DND-41 (cell line): ENCODE results near the gene NR2F6.

Experiments used
- ATAC-seq: fragments of 200-7000 bp; cut with Tn5 transposase; 3 replicates; pipeline ENCODE4 v1.9.1; 2021; ENCODE audit warnings: low read depth; ENCODE audit not compliant: insufficient read depth
- DNase-seq: peaks from one replicate; pipeline ENCODE4 v3.0.0-alpha.2; 2020
- H2AFZ ChIP-seq: 2 replicates; pipeline ENCODE4 v1.6.0; 2012; ENCODE audit warnings: low read depth, low read length
- H3K27ac ChIP-seq: 2 replicates; pipeline ENCODE4 v1.5.1; 2012; ENCODE audit warnings: low read length, inconsistent platforms
- H3K27me3 ChIP-seq: fragments of 200-600 bp; sonication (generic); 2 replicates; pipeline ENCODE4 v1.6.0; 2012; ENCODE audit warnings: low read length, mild to moderate bottlenecking, inconsistent platforms; ENCODE audit not compliant: insufficient read depth, poor library complexity
- H3K36me3 ChIP-seq: 2 replicates; pipeline ENCODE4 v1.5.1; 2012; ENCODE audit warnings: low read length, inconsistent platforms; ENCODE audit not compliant: insufficient read depth
- H3K4me1 ChIP-seq: 2 replicates; pipeline ENCODE4 v1.5.1; 2012; ENCODE audit warnings: mild to moderate bottlenecking, low read length; ENCODE audit not compliant: insufficient read depth
- H3K4me2 ChIP-seq: 2 replicates; pipeline ENCODE4 v1.6.0; 2012; ENCODE audit warnings: mild to moderate bottlenecking, moderate library complexity, low read length, inconsistent platforms; ENCODE audit not compliant: insufficient read depth
- H3K4me3 ChIP-seq, 2 experiments: fragments of 200-600 bp in 1 of 2; shearing (Covaris generic) in 1 of 2; 2 replicates each; pipeline ENCODE4 v1.5.1; 2012 to 2016; ENCODE audit warnings: inconsistent platforms in 2 of 2, low read length in 2 of 2, mild to moderate bottlenecking in 2 of 2, low read depth in 1 of 2, moderate library complexity in 1 of 2
- H3K79me2 ChIP-seq: 2 replicates; pipeline ENCODE4 v1.6.0; 2012; ENCODE audit warnings: low read length, inconsistent platforms; ENCODE audit not compliant: insufficient read depth
- H3K9ac ChIP-seq: 2 replicates; pipeline ENCODE4 v1.6.0; 2012; ENCODE audit warnings: low read depth, mild to moderate bottlenecking, inconsistent platforms, low read length, moderate library complexity
- H3K9me3 ChIP-seq: 2 replicates; pipeline ENCODE4 v1.5.1; 2012; ENCODE audit warnings: low read length, moderate library complexity, mild to moderate bottlenecking, inconsistent platforms; ENCODE audit not compliant: insufficient read depth, severe bottlenecking
- H4K20me1 ChIP-seq: 2 replicates; pipeline ENCODE4 v1.6.0; 2012; ENCODE audit warnings: low read length; ENCODE audit not compliant: insufficient read depth
- CTCF ChIP-seq: IDR thresholded peaks from 2 replicates; pipeline ENCODE4 v1.5.1; 2012; ENCODE audit warnings: borderline replicate concordance, low read length, moderate library complexity, mild to moderate bottlenecking; ENCODE audit not compliant: poor library complexity, severe bottlenecking; ENCODE audit errors: extremely low read depth
- EZH2 ChIP-seq: IDR thresholded peaks from 3 replicates; pipeline ENCODE4 v1.6.1; 2012; ENCODE audit warnings: borderline replicate concordance, low read depth, mild to moderate bottlenecking, moderate library complexity, low read length, inconsistent platforms; ENCODE audit not compliant: severe bottlenecking

The NR2F6 gene

DNA sequence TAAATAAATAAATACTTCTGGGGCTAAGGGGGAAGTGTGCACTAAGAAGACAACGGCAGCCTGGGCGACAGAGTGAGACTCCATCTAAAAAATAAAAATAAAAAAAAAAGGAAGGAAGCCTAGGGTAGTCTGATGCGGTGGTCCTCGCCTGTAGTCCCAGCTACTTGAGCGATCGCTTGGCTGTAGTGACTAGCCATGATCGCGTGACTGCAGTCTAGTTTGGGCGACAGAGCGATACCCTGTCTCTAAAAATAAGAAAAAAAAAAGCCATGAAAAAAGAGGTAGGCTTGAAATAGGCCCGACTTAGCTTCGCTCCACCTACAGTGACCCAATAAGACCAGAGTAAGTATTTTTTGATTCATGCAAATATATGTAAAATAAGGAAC lies 20.9 kb upstream of the NR2F6 start:
- peaks cover 21% of the 10 kb centered on the region for H3K36me3 ChIP-seq
- no peak overlapping the region for H3K27ac ChIP-seq
- H3K9me3 ChIP-seq: no peaks in the 10 kb centered on the region
- no peak overlapping the region for H3K9ac ChIP-seq
- ATAC-seq (no peak), DNase-seq (no peak)
- TF ChIP-seq CTCF (no peak), EZH2 (no peak)
- no peaks in the 10 kb centered on the region for H3K27me3 ChIP-seq
- H3K4me3 ChIP-seq: no peak overlapping the region
- H4K20me1 ChIP-seq: no peaks in the 10 kb centered on the region
- H2AFZ ChIP-seq: peak overlapping the region; percentile 21
- H3K4me2 ChIP-seq: peak overlapping the region; percentile 20; the same call in 1 of the 2 replicates
- H3K4me1 ChIP-seq: peaks cover 18% of the 10 kb centered on the region
- H3K79me2 ChIP-seq: peaks cover 21% of the 10 kb centered on the region

DNA sequence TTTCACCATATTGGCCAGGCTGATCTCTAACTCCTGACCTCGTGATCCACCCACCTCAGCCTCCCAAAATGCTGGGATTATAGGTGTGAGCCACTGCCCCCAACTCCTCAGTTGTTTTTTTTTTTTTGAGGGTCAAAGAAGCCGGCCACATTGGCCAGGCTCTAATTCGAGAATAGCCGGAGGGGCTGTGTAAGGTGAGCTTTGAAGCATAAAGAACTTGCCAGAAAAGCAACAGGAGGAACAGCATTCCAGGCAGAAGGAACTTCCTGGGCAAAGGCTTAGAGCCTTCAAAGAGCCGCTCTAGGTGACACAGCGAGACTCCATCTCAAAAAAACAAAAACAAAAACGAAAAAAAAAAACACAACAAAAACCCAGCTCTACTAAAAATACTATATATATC lies 20.3 kb upstream of the NR2F6 start:
- no peak overlapping the region for H2AFZ ChIP-seq
- H3K27ac ChIP-seq: no peak overlapping the region
- DNase-seq (no peak), ATAC-seq (no peak)
- no peaks in the 10 kb centered on the region for H3K9me3 ChIP-seq
- no peaks in the 10 kb centered on the region for H4K20me1 ChIP-seq
- no peaks in the 10 kb centered on the region for H3K27me3 ChIP-seq
- H3K9ac ChIP-seq: no peak overlapping the region
- peaks cover 18% of the 10 kb centered on the region for H3K79me2 ChIP-seq
- H3K4me1 ChIP-seq: peaks cover 19% of the 10 kb centered on the region
- no peak overlapping the region for H3K4me2 ChIP-seq
- H3K36me3 ChIP-seq: peaks cover 16% of the 10 kb centered on the region
- H3K4me3 ChIP-seq: no peak overlapping the region
- no peak for TF ChIP-seq EZH2
- no peak for TF ChIP-seq CTCF

- H3K79me2 ChIP-seq: peaks cover 18% of the 10 kb centered on the region
- peaks cover 2% of the 10 kb centered on the region for H3K9me3 ChIP-seq
- no peak for TF ChIP-seq EZH2
- ATAC-seq: no peak
- no peak within 1 kb of the TSS for H3K4me2 ChIP-seq
- peaks cover 23% of the 10 kb centered on the region for H3K4me1 ChIP-seq
- no peak within 1 kb of the TSS for H3K27ac ChIP-seq
- H3K27me3 ChIP-seq: no peaks in the 10 kb centered on the region
- H3K4me3 ChIP-seq: no peak within 1 kb of the TSS
- no peaks in the 10 kb centered on the region for H4K20me1 ChIP-seq
- no peak for DNase-seq
- no peak within 1 kb of the TSS for H3K9ac ChIP-seq
- H3K36me3 ChIP-seq: peaks cover 7% of the 10 kb centered on the region
- no peak within 1 kb of the TSS for H2AFZ ChIP-seq
These were observed 18.9 kb upstream of the NR2F6 start, which contains the start of gene USHBP1 for GRCh38 chr19:17264641-17264979. TSS of gene USHBP1 (minus strand) at chr19:17264745. CDS start at chr19:17264299, 446 bp downstream.

DNA sequence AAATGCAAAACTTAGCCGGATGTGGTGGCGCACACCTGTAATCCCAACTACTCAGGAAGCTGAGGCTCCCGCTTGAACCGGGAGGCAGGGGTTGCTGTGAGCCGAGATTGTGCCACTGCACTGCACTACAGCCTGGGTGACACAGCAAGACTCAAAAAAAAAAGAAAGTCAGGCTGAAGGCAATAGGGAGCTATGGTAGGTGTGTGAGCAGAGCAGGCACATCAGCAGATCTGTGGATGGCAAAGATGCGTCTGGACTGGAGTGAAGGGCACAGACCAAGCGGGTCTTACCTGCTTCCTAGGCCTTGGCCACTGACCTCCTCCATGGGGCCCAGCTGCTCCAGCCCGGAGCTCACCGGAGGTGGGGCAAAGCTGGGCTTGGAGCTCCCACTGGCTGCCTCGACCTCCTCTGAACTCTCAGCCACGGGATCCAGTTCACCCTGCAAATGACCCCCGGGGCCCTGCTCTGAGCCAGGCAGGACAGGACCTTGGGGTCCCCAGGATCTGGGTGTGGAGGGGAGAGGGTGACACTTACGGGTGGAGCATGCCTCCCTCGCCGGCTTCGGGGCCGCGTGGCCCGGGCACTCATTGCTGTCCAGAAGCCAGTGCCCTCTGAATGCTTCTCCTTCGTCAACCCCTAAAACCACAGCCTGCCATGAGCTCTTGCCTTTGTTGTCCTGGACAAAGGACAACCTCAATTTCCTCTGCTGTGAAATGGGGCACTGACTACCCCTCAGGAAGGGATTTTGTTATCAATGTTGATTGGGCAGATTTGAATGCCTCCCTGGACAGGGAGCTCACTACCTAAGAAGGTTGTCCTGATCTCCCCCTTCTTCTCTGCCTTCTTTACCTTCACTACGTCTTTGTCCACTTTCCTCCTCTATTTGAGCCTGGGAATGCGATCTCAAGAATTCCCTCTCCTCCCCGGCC lies 18.3 kb upstream of the NR2F6 start:
- Histone ChIP-seq H2AFZ (no peak overlapping the region), H3K9ac (no peak overlapping the region), H3K9me3 (peaks cover 4% of the 10 kb centered on the region), H3K79me2 (peaks cover 17% of the 10 kb centered on the region), H3K4me3 (no peak overlapping the region), H3K27ac (no peak overlapping the region), H4K20me1 (no peaks in the 10 kb centered on the region), H3K27me3 (no peaks in the 10 kb centered on the region), H3K36me3 (peaks cover 4% of the 10 kb centered on the region), H3K4me1 (peaks cover 22% of the 10 kb centered on the region), H3K4me2 (no peak overlapping the region)
- DNase-seq (no peak), ATAC-seq (no peak)
- TF ChIP-seq EZH2: no peak
- no peak for TF ChIP-seq CTCF
